Tibial nerve (tissue), 4 donors: Measurements from ENCODE around the gene ELMOD1. TPM values are rescaled to one million over a fixed set of nuclear protein-coding genes. Genes with fewer than 3 reads are reported as not detected.
A peak's percentile ranks its signal among the peaks of the same experiment; 100 is the strongest.

Source experiments
- DNase-seq, 2 donors: peaks; one replicate each; pipeline ENCODE4 v3.0.0-alpha.2; 2019; ENCODE audit warnings: low spot score in 2 of 2
- H3K27ac ChIP-seq, 4 donors: fragments of 200-600 bp; sonication (generic) in 3 of 4; one replicate each; pipeline ENCODE4 v1.5.1; 2017 to 2019; ENCODE audit warnings: mild to moderate bottlenecking in 1 of 4
- H3K27me3 ChIP-seq, 2 donors: fragments of 200-600 bp; sonication (generic) in 1 of 2; one replicate each; pipeline versions ENCODE4 v1.5.1 to v1.6.0; 2017 to 2019
- H3K36me3 ChIP-seq, 3 donors: fragments of 200-600 bp; sonication (generic); one replicate each; pipeline ENCODE4 v1.5.1; 2018 to 2019
- H3K4me1 ChIP-seq, 4 donors: fragments of 200-600 bp; sonication (generic) in 3 of 4; one replicate each; pipeline ENCODE4 v1.5.1; 2017 to 2019
- H3K4me3 ChIP-seq, 4 donors: fragments of 200-600 bp; sonication (generic) in 3 of 4; one replicate each; pipeline ENCODE4 v1.5.1; 2017 to 2019; ENCODE audit warnings: mild to moderate bottlenecking in 1 of 4, moderate library complexity in 1 of 4
- H3K9me3 ChIP-seq, 4 donors: fragments of 200-600 bp; sonication (generic) in 3 of 4; one replicate each; pipeline ENCODE4 v1.5.1; 2017 to 2019
- CTCF ChIP-seq, 5 experiments: fragments of 200-600 bp in 3 of 5; fragments of 450-650 bp in 2 of 5; sonication (generic) in 3 of 5; IDR thresholded peaks; one replicate each; pipeline ENCODE4 v1.5.1; 2016 to 2019; ENCODE audit warnings: antibody characterized with exemption in 5 of 5, mild to moderate bottlenecking in 3 of 5, moderate library complexity in 2 of 5
- EP300 ChIP-seq, 2 donors: sonication (generic); formaldehyde crosslinking; IDR thresholded peaks; one replicate each; pipeline ENCODE4 v1.6.1; 2017; ENCODE audit warnings: antibody characterized with exemption in 2 of 2, mild to moderate bottlenecking in 1 of 2
- POLR2A ChIP-seq, 2 donors: fragments of 450-650 bp; IDR thresholded peaks; one replicate each; pipeline ENCODE4 v1.6.1; 2017; ENCODE audit warnings: antibody characterized with exemption in 2 of 2, mild to moderate bottlenecking in 2 of 2, moderate library complexity in 2 of 2
- WGBS, 2 donors: methylation state at CpG; one replicate each; pipeline ENCODE4 v1.1.5; 2018; 5-methylcytosine and 5-hydroxymethylcytosine counted together
- total RNA-seq, 4 donors: library from RNA; depleted of rRNA; stranded (reverse); fragments of >200 nt; gene quantifications; one replicate each; pipeline ENCODE4 v1.1.0, GENCODE V29; 2016

The ELMOD1 gene
- 1 to 10 TPM in 2 of 4 donors, under 1 TPM in 2; 0.30 to 1.2 (median 0.85) TPM for total RNA-seq

- Histone ChIP-seq H3K27ac (no peak within 1 kb of the TSS), H3K27me3 (peaks cover 0 to 52% of the 10 kb centered on the region in 2 donors), H3K4me3 (peak within 1 kb of the TSS; percentile 39 to 67 (median 54)), H3K36me3 (no peaks in the 10 kb centered on the region), H3K4me1 (peaks cover 0 to 27% (median 9%) of the 10 kb centered on the region in 4 donors), H3K9me3 (no peaks in the 10 kb centered on the region)
- 0 to 1% methylated on average over 37 to 71 of the region's 74 CpGs for WGBS, 2 donors
- DNase-seq, result no peak
- TF ChIP-seq EP300 (IDR thresholded peaks at IDR 0.05) (no peak), CTCF (IDR thresholded peaks at IDR 0.05) (peak in 1 of 5 experiments; percentile 19), POLR2A (IDR thresholded peaks at IDR 0.05) (no peak)
These were observed at the start of gene ELMOD1 for GRCh38 chr11:107590460-107591377. TSS of gene ELMOD1 (plus strand) at chr11:107591147. CDS start at chr11:107618190, 27,043 bp downstream.

GRCh38 chr11:107545101-107545514 is 45.8 kb upstream of the ELMOD1 start:
- no peaks in the 10 kb centered on the region for H3K9me3 ChIP-seq
- DNase-seq, result no peak
- H3K27me3 ChIP-seq, result no peaks in the 10 kb centered on the region
- H3K4me1 ChIP-seq, result peaks cover 0 to 20% (median 0%) of the 10 kb centered on the region in 4 donors
- no peak overlapping the region for H3K27ac ChIP-seq
- H3K4me3 ChIP-seq, result no peak overlapping the region
- TF ChIP-seq CTCF (IDR thresholded peaks at IDR 0.05) (no peak), EP300 (IDR thresholded peaks at IDR 0.05) (no peak), POLR2A (IDR thresholded peaks at IDR 0.05) (no peak)
- WGBS, 2 donors, result 29 to 30% methylated on average over 1 of the region's 1 CpG
- H3K36me3 ChIP-seq, result peaks cover 0 to 22% (median 0%) of the 10 kb centered on the region in 3 donors

- Histone ChIP-seq H3K27me3 (no peaks in the 10 kb centered on the region), H3K4me3 (no peak overlapping the region), H3K27ac (no peak overlapping the region), H3K4me1 (peaks cover 0 to 20% (median 0%) of the 10 kb centered on the region in 4 donors), H3K36me3 (peaks cover 0 to 40% (median 0%) of the 10 kb centered on the region in 3 donors), H3K9me3 (no peaks in the 10 kb centered on the region)
- DNase-seq, result no peak
- WGBS, 2 donors, result 91 to 94% methylated on average over 4 of the region's 4 CpGs
- TF ChIP-seq EP300 (IDR thresholded peaks at IDR 0.05) (no peak), POLR2A (IDR thresholded peaks at IDR 0.05) (no peak), CTCF (IDR thresholded peaks at IDR 0.05) (no peak)
These were observed 43.0 kb upstream of the ELMOD1 start for GRCh38 chr11:107547961-107548360.

- TF ChIP-seq POLR2A (IDR thresholded peaks at IDR 0.05) (no peak), CTCF (IDR thresholded peaks at IDR 0.05) (peak; percentile 62 to 86 (median 74))
- Histone ChIP-seq H3K36me3 (peaks cover 0 to 45% (median 0%) of the 10 kb centered on the region in 3 donors), H3K27me3 (no peaks in the 10 kb centered on the region), H3K27ac (no peak overlapping the region), H3K4me1 (peaks cover 0 to 17% (median 0%) of the 10 kb centered on the region in 4 donors), H3K4me3 (no peak overlapping the region), H3K9me3 (no peaks in the 10 kb centered on the region)
- 60 to 62% methylated on average over 6 of the region's 6 CpGs for WGBS, 2 donors
- DNase-seq, result no peak
These were observed 41.5 kb upstream of the ELMOD1 start for GRCh38 chr11:107549253-107549953.
